ENCODE data around the gene PSAT1.

The PSAT1 gene

GRCh38 chr9:78365748-78366697 lies 69.1 kb downstream of the PSAT1 start:
- no peak for DNase-seq (ENCODE audit: low read depth in 2 of 2)

GRCh38 chr9:78366827-78367226 lies 69.9 kb downstream of the PSAT1 start:
- no peak for DNase-seq (ENCODE audit: low read depth in 2 of 2)

GRCh38 chr9:78368236-78368635 lies 71.3 kb downstream of the PSAT1 start:
- no peak for DNase-seq (ENCODE audit: low read depth in 2 of 2)

- DNase-seq (ENCODE audit: low read depth in 2 of 2) = peak; percentile 18 to 40
Observed at GRCh38 chr9:78369639-78370219, 72.8 kb downstream of the PSAT1 start.

GRCh38 chr9:78370991-78371390 lies 74.1 kb downstream of the PSAT1 start:
- no peak for DNase-seq (ENCODE audit: low read depth in 2 of 2)

GRCh38 chr9:78371981-78372380 lies 75.1 kb downstream of the PSAT1 start:
- DNase-seq (ENCODE audit: low read depth in 2 of 2) = no peak
